BE2C (cell line): ENCODE results near the gene PTPRG.

Experiments used
- DNase-seq: peaks from one replicate; pipeline ENCODE4 v3.0.0-alpha.2; 2020
- H3K27me3 ChIP-seq: fragments of 250-450 bp; sonication (Bioruptor Pico); 2 replicates; pipeline ENCODE4 v1.5.1; 2020; ENCODE audit warnings: mild to moderate bottlenecking
- H3K36me3 ChIP-seq: fragments of 250-450 bp; sonication (Bioruptor Pico); 2 replicates; pipeline ENCODE4 v1.5.1; 2020; ENCODE audit warnings: mild to moderate bottlenecking
- H3K4me1 ChIP-seq: fragments of 250-450 bp; sonication (Bioruptor Pico); 2 replicates; pipeline ENCODE4 v1.5.1; 2020
- H3K4me3 ChIP-seq: 2 replicates; pipeline ENCODE4 v1.5.1; 2011; ENCODE audit warnings: low read depth, low read length
- H3K9me3 ChIP-seq: fragments of 250-450 bp; sonication (Bioruptor Pico); 2 replicates; pipeline ENCODE4 v1.5.1; 2020
- CTCF ChIP-seq: IDR thresholded peaks from 2 replicates; pipeline ENCODE4 v1.5.1; 2012; ENCODE audit warnings: mild to moderate bottlenecking, low read depth, low read length

The PTPRG gene

GRCh38 chr3:61602466-61602865, 41.1 kb downstream of the PTPRG start:
- Histone ChIP-seq H3K4me1 (no peaks in the 10 kb centered on the region), H3K4me3 (no peak overlapping the region), H3K27me3 (no peaks in the 10 kb centered on the region), H3K36me3 (no peaks in the 10 kb centered on the region), H3K9me3 (no peaks in the 10 kb centered on the region)
- DNase-seq = no peak
- no peak for TF ChIP-seq CTCF

- no peak for DNase-seq
- no peak overlapping the region for H3K4me3 ChIP-seq
- H3K36me3 ChIP-seq = no peaks in the 10 kb centered on the region
- TF ChIP-seq CTCF = no peak
- H3K9me3 ChIP-seq = no peaks in the 10 kb centered on the region
- no peaks in the 10 kb centered on the region for H3K4me1 ChIP-seq
- H3K27me3 ChIP-seq = no peaks in the 10 kb centered on the region
Measured at GRCh38 chr3:61605589-61606175, 44.3 kb downstream of the PTPRG start.

- no peaks in the 10 kb centered on the region for H3K4me1 ChIP-seq
- no peaks in the 10 kb centered on the region for H3K9me3 ChIP-seq
- H3K27me3 ChIP-seq = no peaks in the 10 kb centered on the region
- TF ChIP-seq CTCF = no peak
- H3K36me3 ChIP-seq = no peaks in the 10 kb centered on the region
- DNase-seq = no peak
- H3K4me3 ChIP-seq = no peak overlapping the region
Measured at GRCh38 chr3:61606196-61606595, 44.8 kb downstream of the PTPRG start.

DNA sequence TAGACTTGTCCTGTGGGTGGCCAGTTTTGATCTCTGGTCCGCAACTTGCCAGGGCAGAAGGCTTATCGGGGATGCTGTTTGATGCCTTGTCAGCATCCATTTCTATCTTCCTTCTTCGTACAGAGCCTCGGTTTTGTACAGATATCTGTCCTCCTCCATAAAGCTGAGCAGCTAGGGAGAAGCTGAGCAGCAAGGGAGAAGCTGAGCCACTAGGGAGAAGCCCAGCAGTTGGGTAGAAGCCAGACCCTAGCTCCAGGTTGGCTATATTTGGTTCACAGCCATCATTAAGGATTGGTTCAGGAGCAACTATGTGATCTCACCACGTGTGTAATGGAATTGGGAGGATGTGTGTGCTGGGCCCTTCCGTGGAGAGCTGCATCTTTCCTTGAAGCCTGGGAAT, 46.7 kb downstream of the PTPRG start:
- H3K4me1 ChIP-seq = no peaks in the 10 kb centered on the region
- TF ChIP-seq CTCF = no peak
- DNase-seq = no peak
- H3K36me3 ChIP-seq = no peaks in the 10 kb centered on the region
- no peaks in the 10 kb centered on the region for H3K27me3 ChIP-seq
- H3K9me3 ChIP-seq = no peaks in the 10 kb centered on the region
- H3K4me3 ChIP-seq = no peak overlapping the region

- TF ChIP-seq CTCF = no peak
- Histone ChIP-seq H3K4me1 (no peaks in the 10 kb centered on the region), H3K27me3 (no peaks in the 10 kb centered on the region), H3K36me3 (no peaks in the 10 kb centered on the region), H3K4me3 (no peak overlapping the region), H3K9me3 (no peaks in the 10 kb centered on the region)
- DNase-seq = no peak
Measured at GRCh38 chr3:61608711-61609110, 47.3 kb downstream of the PTPRG start.

DNA sequence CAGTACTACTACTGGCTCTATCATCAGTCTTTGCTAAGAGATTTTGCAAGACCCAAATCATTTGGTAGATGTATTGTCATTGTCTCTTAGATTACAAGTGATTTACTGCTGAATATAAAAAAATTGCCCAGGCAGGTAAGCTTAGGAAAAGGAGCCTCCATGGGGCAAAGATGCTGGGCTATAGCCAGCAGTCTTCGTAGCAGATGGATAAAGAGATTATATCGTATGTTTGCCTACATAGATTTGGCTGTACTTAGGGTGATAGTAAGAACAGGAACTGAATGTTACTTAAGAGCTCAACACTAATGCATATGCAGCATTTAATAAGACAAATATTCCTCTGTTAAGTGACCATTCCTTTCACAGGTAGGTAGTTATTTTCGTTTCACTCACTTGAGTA, 48.9 kb downstream of the PTPRG start:
- TF ChIP-seq CTCF = no peak

More for the DNA sequence above, 48.9 kb downstream of the PTPRG start:
- Histone ChIP-seq H3K4me3 (no peak overlapping the region), H3K4me1 (no peaks in the 10 kb centered on the region), H3K36me3 (no peaks in the 10 kb centered on the region), H3K27me3 (no peaks in the 10 kb centered on the region), H3K9me3 (no peaks in the 10 kb centered on the region)
- DNase-seq = no peak
